Fibroblast of lung (primary cell): ENCODE measurements around the gene CA5A.
"Not testable (repeated sequence)": the region's sequence is repeated elsewhere in the genome, so short reads cannot be mapped to it uniquely, and the experiment has no call there.

ENCODE experiments used
- CTCF ChIP-seq, 2 donors: IDR thresholded peaks in 1 of 2; conservative IDR thresholded peaks in 1 of 2; 1 replicate in 1 of 2; 2 replicates in 1 of 2; pipeline ENCODE4 v1.5.1; 2011 to 2012; ENCODE audit warnings: low read length in 2 of 2, control low read depth in 1 of 2, inconsistent platforms in 1 of 2, low read depth in 1 of 2, mild to moderate bottlenecking in 1 of 2
- EZH2 ChIP-seq: IDR thresholded peaks from 2 replicates; pipeline ENCODE4 v1.5.1; 2012; ENCODE audit warnings: low read length, control low read depth, mild to moderate bottlenecking; ENCODE audit errors: missing control alignments

GRCh38 chr16:87863327-87863635 is 73.0 kb downstream of the CA5A start:
- not testable (repeated sequence) for TF ChIP-seq CTCF (conservative IDR thresholded peaks at IDR 0.05 in 1 of 2, IDR thresholded peaks at IDR 0.05 in 1 of 2; ENCODE audit: low read depth in 1 of 2, low read length in 2 of 2); EZH2
